ENCODE measurements around the gene ABCF2. TPM values are rescaled to one million over a fixed set of nuclear protein-coding genes. Genes with fewer than 3 reads are reported as not detected.
A peak's percentile ranks its signal among the peaks of the same experiment; 100 is the strongest.

The ABCF2 gene
- total and polyA plus RNA-seq, 8 donors, result 7.1 to 13.6 (median 11.0) TPM

DNA sequence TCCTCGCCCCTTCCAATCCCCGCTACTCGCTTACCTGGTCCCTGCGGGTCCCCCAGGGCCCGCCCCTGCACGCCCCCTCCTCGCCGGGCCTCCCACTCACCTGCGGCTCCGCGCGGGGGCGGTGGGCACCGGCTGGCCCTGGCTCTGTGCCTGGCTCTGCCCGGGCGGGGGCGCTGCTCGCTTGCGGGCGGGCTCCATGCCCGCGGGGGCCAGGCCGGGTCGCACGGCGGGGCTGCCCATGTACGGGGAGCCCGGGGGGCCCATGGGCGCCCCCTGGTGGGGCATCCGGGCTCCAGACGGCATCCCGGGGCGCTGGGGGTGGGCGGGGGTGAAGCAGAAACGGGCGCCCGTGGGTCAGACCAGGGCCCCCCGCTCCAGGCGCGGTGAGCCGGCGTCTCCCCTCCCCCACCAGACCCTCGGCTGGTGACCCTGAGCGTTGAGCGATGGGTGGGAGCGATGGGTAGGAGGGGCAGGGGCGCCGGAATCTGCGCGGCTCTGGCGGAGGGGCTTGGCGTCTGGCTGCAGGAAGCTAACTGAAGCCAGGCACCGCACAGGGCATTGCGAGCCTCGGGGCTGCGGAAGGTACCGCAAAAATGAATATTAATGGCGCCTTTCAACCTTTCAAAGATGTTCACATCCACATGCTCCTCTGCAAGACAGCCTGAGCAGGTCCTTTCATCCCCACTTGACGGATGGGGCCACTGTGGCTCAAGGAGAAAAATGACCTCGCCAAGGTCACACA is 18.5 kb upstream of the ABCF2 start:
- intact Hi-C loops (cut with DNase I), result loop anchor here in 1 of 3 donors (10.0 kb wide), 1 partner anchor 59 kb away; no protein-coding TSS in a partner anchor
- ATAC-seq (peak; percentile 4 to 19 (median 13)), DNase-seq (peak in 3 of 6 donors; percentile 43 to 80 (median 66)), FAIRE-seq (no peak)
- H3K4me1 ChIP-seq, result peaks cover 22 to 28% (median 23%) of the 10 kb centered on the region in 3 donors
- H3K27me3 ChIP-seq, result no peaks in the 10 kb centered on the region
- TF ChIP-seq, protein P1, sequence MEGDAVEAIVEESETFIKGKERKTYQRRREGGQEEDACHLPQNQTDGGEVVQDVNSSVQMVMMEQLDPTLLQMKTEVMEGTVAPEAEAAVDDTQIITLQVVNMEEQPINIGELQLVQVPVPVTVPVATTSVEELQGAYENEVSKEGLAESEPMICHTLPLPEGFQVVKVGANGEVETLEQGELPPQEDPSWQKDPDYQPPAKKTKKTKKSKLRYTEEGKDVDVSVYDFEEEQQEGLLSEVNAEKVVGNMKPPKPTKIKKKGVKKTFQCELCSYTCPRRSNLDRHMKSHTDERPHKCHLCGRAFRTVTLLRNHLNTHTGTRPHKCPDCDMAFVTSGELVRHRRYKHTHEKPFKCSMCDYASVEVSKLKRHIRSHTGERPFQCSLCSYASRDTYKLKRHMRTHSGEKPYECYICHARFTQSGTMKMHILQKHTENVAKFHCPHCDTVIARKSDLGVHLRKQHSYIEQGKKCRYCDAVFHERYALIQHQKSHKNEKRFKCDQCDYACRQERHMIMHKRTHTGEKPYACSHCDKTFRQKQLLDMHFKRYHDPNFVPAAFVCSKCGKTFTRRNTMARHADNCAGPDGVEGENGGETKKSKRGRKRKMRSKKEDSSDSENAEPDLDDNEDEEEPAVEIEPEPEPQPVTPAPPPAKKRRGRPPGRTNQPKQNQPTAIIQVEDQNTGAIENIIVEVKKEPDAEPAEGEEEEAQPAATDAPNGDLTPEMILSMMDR (IDR thresholded peaks at IDR 0.05), result peak; percentile 33 to 63 (median 46)
- WGBS, 2 donors, result 12% methylated on average over 57 to 60 of the region's 60 CpGs
- H3K9me3 ChIP-seq, result no peaks in the 10 kb centered on the region
- H3K27ac ChIP-seq, result no peak overlapping the region
- no peaks in the 10 kb centered on the region for H3K36me3 ChIP-seq
- peak overlapping the region in 2 of 4 donors; percentile 29 to 39 for H3K4me3 ChIP-seq

DNA sequence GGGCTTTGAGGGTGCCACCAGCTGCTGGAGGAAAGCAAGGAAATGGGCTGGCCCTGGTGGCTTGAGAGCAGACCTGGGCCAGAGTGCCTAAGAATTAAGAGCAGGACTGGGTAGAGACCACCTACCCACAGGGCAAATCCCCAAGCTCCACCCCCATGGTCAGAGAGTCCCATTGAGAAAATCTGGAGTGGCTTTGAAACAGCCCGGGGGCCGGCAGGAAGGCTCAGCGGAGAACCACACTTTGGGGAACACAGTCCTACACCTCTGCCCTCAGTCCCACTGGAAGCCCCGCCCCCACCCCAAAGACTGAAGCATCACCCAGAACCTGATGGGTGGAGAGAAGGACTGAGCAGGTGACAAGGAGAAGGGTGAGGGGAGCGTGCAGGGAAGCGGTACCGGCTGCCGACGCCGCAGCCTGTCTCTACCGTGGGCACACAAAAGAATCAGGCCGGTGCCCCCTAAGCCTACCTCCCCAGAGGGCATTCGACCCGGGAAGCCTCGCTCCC is 17.9 kb upstream of the ABCF2 start:
- Histone ChIP-seq H3K27me3 (no peaks in the 10 kb centered on the region), H3K4me1 (peaks cover 16 to 25% (median 20%) of the 10 kb centered on the region in 3 donors), H3K4me3 (peak overlapping the region in 2 of 4 donors; percentile 29 to 39), H3K27ac (no peak overlapping the region), H3K36me3 (no peaks in the 10 kb centered on the region), H3K9me3 (no peaks in the 10 kb centered on the region)
- no peak for DNase-seq
- intact Hi-C loops (cut with DNase I), result loop anchor here in 2 of 3 donors (5.0 to 10.0 kb wide), 2 partner anchors 57 to 60 kb away; no protein-coding TSS in a partner anchor
- TF ChIP-seq, protein P1 (IDR thresholded peaks at IDR 0.05), result no peak
- 20 to 22% methylated on average over 10 to 15 of the region's 15 CpGs for WGBS, 2 donors
- FAIRE-seq, result no peak
- ATAC-seq, result no peak

GRCh38 chr7:151244196-151244840 is 17.3 kb upstream of the ABCF2 start:
- Histone ChIP-seq H3K4me1 (peaks cover 12 to 20% (median 19%) of the 10 kb centered on the region in 3 donors), H3K4me3 (no peak overlapping the region), H3K27me3 (no peaks in the 10 kb centered on the region), H3K9me3 (no peaks in the 10 kb centered on the region), H3K36me3 (no peaks in the 10 kb centered on the region), H3K27ac (no peak overlapping the region)
- peak in 3 of 4 donors; percentile 22 to 48 (median 44) for ATAC-seq
- FAIRE-seq, result no peak
- TF ChIP-seq, protein P1 (IDR thresholded peaks at IDR 0.05), result peak; percentile 73 to 87 (median 84)
- WGBS, 2 donors, result 20 to 23% methylated on average over 10 of the region's 10 CpGs
- intact Hi-C loops (cut with DNase I), result loop anchor here in 2 of 3 donors (5.0 to 10.0 kb wide), 2 partner anchors 58 to 60 kb away; no protein-coding TSS in a partner anchor
- peak in 2 of 6 donors; percentile 55 to 68 for DNase-seq

GRCh38 chr7:151243408-151244195 is 16.6 kb upstream of the ABCF2 start:
- H3K4me1 ChIP-seq, result peaks cover 12 to 20% (median 18%) of the 10 kb centered on the region in 3 donors
- DNase-seq, result peak in 2 of 6 donors; percentile 35 to 48
- no peak overlapping the region for H3K27ac ChIP-seq
- no peaks in the 10 kb centered on the region for H3K27me3 ChIP-seq
- intact Hi-C loops (cut with DNase I), result loop anchor here in 2 of 3 donors (5.0 to 10.0 kb wide), 2 partner anchors 59 to 61 kb away; no protein-coding TSS in a partner anchor
- WGBS, 2 donors, result 32 to 35% methylated on average over 17 of the region's 17 CpGs
- H3K4me3 ChIP-seq, result no peak overlapping the region
- TF ChIP-seq, protein P1 (IDR thresholded peaks at IDR 0.05), result no peak
- H3K9me3 ChIP-seq, result no peaks in the 10 kb centered on the region
- FAIRE-seq, result no peak
- no peaks in the 10 kb centered on the region for H3K36me3 ChIP-seq
- ATAC-seq, result peak in 2 of 4 donors; percentile 6 to 11
